MCF 10A (cell line): ENCODE measurements around the gene PRMT2. TPM values are rescaled to one million over a fixed set of nuclear protein-coding genes. Genes with fewer than 3 reads are reported as not detected.
"Not testable (repeated sequence)": the region's sequence is repeated elsewhere in the genome, so short reads cannot be mapped to it uniquely, and the experiment has no call there.

ENCODE experiments used
- BruUV-seq: library from RNA; stranded (reverse); fragments of 400-500 nt; replicated peaks from 2 replicates; lab custom pipeline; 2021; lab: Mats Ljungman, UMichigan
- CTCF ChIA-PET: fragments of 300-600 bp; sonication (Branson Sonifier 250); formaldehyde crosslinking; extraction: SDS; loops from one replicate; lab custom pipeline; 2021; ENCODE audit warnings: antibody characterized with exemption, inconsistent platforms; lab: Yijun Ruan, JAX
- POLR2A ChIA-PET: fragments of 300-600, 350-650 bp; sonication (Branson Sonifier 250); formaldehyde crosslinking; extraction: SDS; loops from one replicate; lab custom pipeline; 2020; ENCODE audit warnings: antibody characterized with exemption, inconsistent platforms; lab: Yijun Ruan, JAX
- DNase-seq: peaks from one replicate; pipeline ENCODE4 v3.0.0-alpha.2; 2018; ENCODE audit not compliant: unreplicated experiment
- H3K27ac Mint-ChIP-seq: one replicate; pipeline ENCODE4 v1.8.0; 2022; ENCODE audit warnings: mild to moderate bottlenecking, low read depth, mixed read lengths; ENCODE audit not compliant: unreplicated experiment
- H3K27me3 Mint-ChIP-seq: one replicate; pipeline ENCODE4 v1.8.0; 2022; ENCODE audit warnings: mixed read lengths; ENCODE audit not compliant: insufficient read depth, unreplicated experiment
- H3K36me3 Mint-ChIP-seq: one replicate; pipeline ENCODE4 v1.8.0; 2022; ENCODE audit warnings: mild to moderate bottlenecking, moderate library complexity, mixed read lengths; ENCODE audit not compliant: insufficient read depth, unreplicated experiment
- H3K4me1 Mint-ChIP-seq: one replicate; pipeline ENCODE4 v1.8.0; 2022; ENCODE audit warnings: mixed read lengths; ENCODE audit not compliant: insufficient read depth, unreplicated experiment
- H3K4me3 Mint-ChIP-seq: one replicate; pipeline ENCODE4 v1.8.0; 2022; ENCODE audit warnings: mild to moderate bottlenecking, moderate library complexity, mixed read lengths; ENCODE audit not compliant: unreplicated experiment
- H3K9me3 Mint-ChIP-seq: one replicate; pipeline ENCODE4 v1.8.0; 2022; ENCODE audit warnings: mixed read lengths; ENCODE audit not compliant: unreplicated experiment
- intact Hi-C: fragments of 100-400 bp; cut with micrococcal nuclease; formaldehyde crosslinking; loops from 2 replicates; pipeline ENCODE4 v1.14.1; 2022
- total RNA-seq: library from RNA; stranded (reverse); gene quantifications from 2 replicates; pipeline ENCODE4 v1.2.3, GENCODE V29; 2022
- TF ChIP-seq, protein P1 (sequence below): fragments of 200-600 bp; IDR thresholded peaks from one replicate; pipeline ENCODE4 v1.8.0; 2022; ENCODE audit warnings: antibody characterized with exemption, mild to moderate bottlenecking; ENCODE audit not compliant: unreplicated experiment

The PRMT2 gene
- total RNA-seq, 1 experiment from 2014 or later, result 60.2 TPM

DNA sequence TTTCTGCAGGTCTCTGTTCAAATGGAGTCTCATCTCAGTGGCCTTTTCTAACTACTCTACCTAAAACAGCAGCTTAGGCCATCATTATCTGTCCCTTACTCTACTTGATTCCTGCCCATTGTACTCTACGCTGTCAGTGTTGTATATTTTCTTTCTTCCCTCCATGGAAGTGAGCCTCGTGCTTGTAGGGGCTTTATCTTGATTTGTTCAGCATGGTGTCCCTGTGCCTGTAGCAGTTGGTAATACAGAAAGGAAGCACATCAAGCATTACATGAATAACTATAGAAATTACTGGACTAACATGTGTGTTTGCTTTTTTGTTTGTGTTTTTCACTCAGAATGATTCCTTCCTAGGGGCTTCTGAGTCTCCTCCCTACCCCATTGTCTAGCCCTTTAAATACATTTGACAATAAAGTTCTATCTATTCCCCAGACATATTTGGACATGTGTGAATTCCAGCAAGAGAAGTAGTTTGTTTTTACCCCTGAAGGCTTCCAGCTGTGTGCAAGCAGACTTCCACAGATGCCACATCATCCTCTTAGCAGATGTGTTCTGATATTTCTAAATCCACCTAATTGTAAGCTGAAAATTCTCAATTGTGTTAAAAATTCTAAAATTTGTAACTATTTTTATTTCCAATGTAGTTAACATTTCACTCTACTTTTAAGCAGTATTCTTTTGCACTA is 40.3 kb downstream of the PRMT2 start:
- intact Hi-C loops, result no loop called here
- no TSS peak for BruUV-seq

DNA sequence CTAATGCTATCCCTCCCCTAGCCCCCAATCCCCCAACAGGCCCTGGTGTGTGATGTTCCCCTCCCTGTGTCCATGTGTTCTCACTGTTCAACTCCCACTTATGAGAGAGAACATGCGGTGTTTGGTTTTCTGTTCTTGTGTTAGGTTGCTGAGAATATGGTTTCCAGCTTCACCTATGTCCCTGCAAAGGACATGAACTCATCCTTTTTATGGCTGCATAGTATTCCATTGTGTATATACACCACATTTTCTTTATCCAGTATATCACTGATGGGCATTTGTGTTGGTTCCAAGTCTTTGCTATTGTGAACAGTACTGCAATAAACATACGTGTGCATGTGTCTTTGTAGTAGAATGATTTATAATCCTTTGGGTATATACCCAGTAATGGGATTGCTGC is 41.1 kb downstream of the PRMT2 start:
- DNase-seq, H3K27ac Mint-ChIP-seq, intact Hi-C loops, BruUV-seq, H3K4me3 Mint-ChIP-seq, H3K36me3 Mint-ChIP-seq, H3K27me3 Mint-ChIP-seq, CTCF ChIA-PET, H3K9me3 Mint-ChIP-seq: not testable (repeated sequence)
- POLR2A ChIA-PET, result interaction anchor here (0.7 kb wide), 1 partner anchor 41 kb away, joined by 3 read pairs; the partner anchor contains the start of gene PRMT2
- peaks cover 15% of the 10 kb centered on the region for H3K4me1 Mint-ChIP-seq

More for the DNA sequence above, 40.3 kb downstream of the PRMT2 start:
- no peak for DNase-seq
- Mint-ChIP-seq H3K27me3 (no peaks in the 10 kb centered on the region), H3K27ac (no peak overlapping the region), H3K36me3 (no peaks in the 10 kb centered on the region), H3K9me3 (no peaks in the 10 kb centered on the region), H3K4me1 (peaks cover 6% of the 10 kb centered on the region), H3K4me3 (no peak overlapping the region)
- ChIA-PET CTCF (no interaction called here), POLR2A (interaction anchor here (0.8 kb wide), 1 partner anchor 40 kb away, joined by 3 read pairs; no protein-coding TSS in a partner anchor)
- TF ChIP-seq, protein P1, sequence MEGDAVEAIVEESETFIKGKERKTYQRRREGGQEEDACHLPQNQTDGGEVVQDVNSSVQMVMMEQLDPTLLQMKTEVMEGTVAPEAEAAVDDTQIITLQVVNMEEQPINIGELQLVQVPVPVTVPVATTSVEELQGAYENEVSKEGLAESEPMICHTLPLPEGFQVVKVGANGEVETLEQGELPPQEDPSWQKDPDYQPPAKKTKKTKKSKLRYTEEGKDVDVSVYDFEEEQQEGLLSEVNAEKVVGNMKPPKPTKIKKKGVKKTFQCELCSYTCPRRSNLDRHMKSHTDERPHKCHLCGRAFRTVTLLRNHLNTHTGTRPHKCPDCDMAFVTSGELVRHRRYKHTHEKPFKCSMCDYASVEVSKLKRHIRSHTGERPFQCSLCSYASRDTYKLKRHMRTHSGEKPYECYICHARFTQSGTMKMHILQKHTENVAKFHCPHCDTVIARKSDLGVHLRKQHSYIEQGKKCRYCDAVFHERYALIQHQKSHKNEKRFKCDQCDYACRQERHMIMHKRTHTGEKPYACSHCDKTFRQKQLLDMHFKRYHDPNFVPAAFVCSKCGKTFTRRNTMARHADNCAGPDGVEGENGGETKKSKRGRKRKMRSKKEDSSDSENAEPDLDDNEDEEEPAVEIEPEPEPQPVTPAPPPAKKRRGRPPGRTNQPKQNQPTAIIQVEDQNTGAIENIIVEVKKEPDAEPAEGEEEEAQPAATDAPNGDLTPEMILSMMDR, result no peak

DNA sequence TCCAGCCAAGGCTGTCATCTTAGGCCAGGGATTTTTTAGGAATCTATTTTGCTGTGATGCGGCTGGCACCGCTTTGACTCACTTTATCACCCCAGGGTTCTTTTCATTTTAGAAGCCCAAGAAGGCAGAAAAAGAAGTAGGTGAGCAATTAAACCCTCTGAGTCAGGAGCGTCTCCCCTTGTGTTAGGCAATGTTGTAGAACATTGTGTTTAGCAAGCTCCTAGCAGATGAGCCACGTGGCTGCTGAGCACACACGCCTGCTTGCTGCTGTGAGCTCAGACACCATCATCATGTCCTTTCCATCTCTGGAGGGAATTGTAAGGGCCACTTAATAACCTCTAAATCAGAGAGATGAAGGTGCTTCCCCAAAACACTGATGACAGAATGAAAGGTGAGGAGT is 46.1 kb downstream of the PRMT2 start:
- peak; percentile 73 for DNase-seq
- H3K4me3 Mint-ChIP-seq, result peak overlapping the region; percentile 60
- intact Hi-C loops, H3K9me3 Mint-ChIP-seq, BruUV-seq, H3K27me3 Mint-ChIP-seq, CTCF ChIA-PET, H3K36me3 Mint-ChIP-seq: not testable (repeated sequence)
- H3K4me1 Mint-ChIP-seq, result peaks cover 23% of the 10 kb centered on the region
- peak overlapping the region; percentile 95 for H3K27ac Mint-ChIP-seq
- POLR2A ChIA-PET, result interaction anchor here (0.7 to 0.9 kb wide), 2 partner anchors 15 to 46 kb away, joined by 3 to 4 read pairs; partner anchors contain the start of gene PRMT2

DNA sequence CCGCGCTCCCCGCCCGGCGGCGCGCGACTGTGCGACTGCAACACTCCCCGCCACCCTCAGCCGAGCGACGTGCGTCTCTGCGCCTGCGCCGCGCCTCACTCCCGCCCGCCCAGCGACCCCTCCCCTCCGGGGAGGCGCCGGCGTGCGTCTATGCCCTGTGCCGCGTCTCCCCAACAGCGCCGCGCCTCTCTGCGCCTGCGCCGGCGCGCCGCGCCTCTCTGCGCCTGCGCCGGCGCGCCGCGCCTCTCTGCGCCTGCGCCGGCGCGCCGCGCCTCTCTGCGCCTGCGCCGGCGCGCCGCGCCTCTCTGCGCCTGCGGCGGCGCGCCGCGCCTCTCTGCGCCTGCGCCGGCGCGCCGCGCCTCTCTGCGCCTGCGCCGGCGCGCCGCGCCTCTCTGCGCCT is 63.2 kb downstream of the PRMT2 start:
- DNase-seq, BruUV-seq, H3K36me3 Mint-ChIP-seq, H3K9me3 Mint-ChIP-seq, H3K27me3 Mint-ChIP-seq, H3K27ac Mint-ChIP-seq, CTCF ChIA-PET, POLR2A ChIA-PET, H3K4me1 Mint-ChIP-seq, H3K4me3 Mint-ChIP-seq, intact Hi-C loops: not testable (repeated sequence)

DNA sequence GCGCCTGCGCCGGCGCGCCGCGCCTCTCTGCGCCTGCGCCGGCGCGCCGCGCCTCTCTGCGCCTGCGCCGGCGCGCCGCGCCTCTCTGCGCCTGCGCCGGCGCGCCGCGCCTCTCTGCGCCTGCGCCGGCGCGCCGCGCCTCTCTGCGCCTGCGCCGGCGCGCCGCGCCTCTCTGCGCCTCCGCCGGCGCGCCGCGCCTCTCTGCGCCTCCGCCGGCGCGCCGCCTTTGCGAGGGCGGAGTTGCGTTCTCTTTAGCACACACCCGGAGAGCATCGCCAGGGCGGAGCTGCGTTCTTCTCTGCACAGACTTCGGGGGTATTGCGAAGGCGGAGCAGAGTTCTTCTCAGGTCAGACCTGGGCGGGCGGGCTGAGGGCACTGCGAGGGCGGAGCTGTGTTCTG is 63.6 kb downstream of the PRMT2 start:
- DNase-seq, H3K27me3 Mint-ChIP-seq, H3K9me3 Mint-ChIP-seq, POLR2A ChIA-PET, CTCF ChIA-PET, H3K4me1 Mint-ChIP-seq, H3K36me3 Mint-ChIP-seq, H3K4me3 Mint-ChIP-seq, intact Hi-C loops, BruUV-seq, H3K27ac Mint-ChIP-seq: not testable (repeated sequence)

Other genes starting within 250 kb of the PRMT2 start
- gene DIP2A, start 176.8 kb upstream of the PRMT2 start, total RNA-seq, result 39.6 and 55.1 TPM in 2 replicates
- not detected in 2 replicates for gene S100B, start 30.6 kb upstream of the PRMT2 start, total RNA-seq